Chondrocyte (in vitro differentiated cells): ENCODE data around the gene CDC25B. TPM values are rescaled to one million over a fixed set of nuclear protein-coding genes. Genes with fewer than 3 reads are reported as not detected.

Experiments used
- DNase-seq: peaks from one replicate; pipeline ENCODE4 v3.0.0; 2021; ENCODE audit warnings: mixed read lengths, low spot score
- H3K27ac Mint-ChIP-seq: one replicate; pipeline ENCODE4 v1.8.0; 2021; ENCODE audit warnings: mild to moderate bottlenecking, moderate library complexity, mixed read lengths; ENCODE audit not compliant: unreplicated experiment
- H3K27me3 Mint-ChIP-seq: 2 replicates; pipeline ENCODE4 v1.8.0; 2021; ENCODE audit warnings: low read depth, mixed read lengths
- H3K36me3 Mint-ChIP-seq: 2 replicates; pipeline ENCODE4 v1.8.0; 2021; ENCODE audit warnings: low read depth, mixed read lengths
- H3K4me1 Mint-ChIP-seq: 2 replicates; pipeline ENCODE4 v1.8.0; 2021; ENCODE audit warnings: low read depth, mild to moderate bottlenecking, mixed read lengths
- H3K4me3 Mint-ChIP-seq: one replicate; pipeline ENCODE4 v1.8.0; 2021; ENCODE audit warnings: mild to moderate bottlenecking, moderate library complexity, mixed read lengths; ENCODE audit not compliant: unreplicated experiment
- H3K9me3 Mint-ChIP-seq: 2 replicates; pipeline ENCODE4 v1.8.0; 2021; ENCODE audit warnings: low read depth, mixed read lengths
- total RNA-seq: library from RNA; stranded (reverse); gene quantifications from 3 replicates; pipeline ENCODE4 v1.2.1, GENCODE V29; 2021
- TF ChIP-seq, protein P1 (sequence below): fragments of 200-600 bp; sonication (generic); IDR thresholded peaks from 2 replicates; pipeline ENCODE4 v1.5.0; 2021; ENCODE audit warnings: antibody characterized with exemption, mild to moderate bottlenecking, moderate library complexity

The CDC25B gene
- total RNA-seq, 1 donor from 2014 or later, result 60.1 TPM

DNA sequence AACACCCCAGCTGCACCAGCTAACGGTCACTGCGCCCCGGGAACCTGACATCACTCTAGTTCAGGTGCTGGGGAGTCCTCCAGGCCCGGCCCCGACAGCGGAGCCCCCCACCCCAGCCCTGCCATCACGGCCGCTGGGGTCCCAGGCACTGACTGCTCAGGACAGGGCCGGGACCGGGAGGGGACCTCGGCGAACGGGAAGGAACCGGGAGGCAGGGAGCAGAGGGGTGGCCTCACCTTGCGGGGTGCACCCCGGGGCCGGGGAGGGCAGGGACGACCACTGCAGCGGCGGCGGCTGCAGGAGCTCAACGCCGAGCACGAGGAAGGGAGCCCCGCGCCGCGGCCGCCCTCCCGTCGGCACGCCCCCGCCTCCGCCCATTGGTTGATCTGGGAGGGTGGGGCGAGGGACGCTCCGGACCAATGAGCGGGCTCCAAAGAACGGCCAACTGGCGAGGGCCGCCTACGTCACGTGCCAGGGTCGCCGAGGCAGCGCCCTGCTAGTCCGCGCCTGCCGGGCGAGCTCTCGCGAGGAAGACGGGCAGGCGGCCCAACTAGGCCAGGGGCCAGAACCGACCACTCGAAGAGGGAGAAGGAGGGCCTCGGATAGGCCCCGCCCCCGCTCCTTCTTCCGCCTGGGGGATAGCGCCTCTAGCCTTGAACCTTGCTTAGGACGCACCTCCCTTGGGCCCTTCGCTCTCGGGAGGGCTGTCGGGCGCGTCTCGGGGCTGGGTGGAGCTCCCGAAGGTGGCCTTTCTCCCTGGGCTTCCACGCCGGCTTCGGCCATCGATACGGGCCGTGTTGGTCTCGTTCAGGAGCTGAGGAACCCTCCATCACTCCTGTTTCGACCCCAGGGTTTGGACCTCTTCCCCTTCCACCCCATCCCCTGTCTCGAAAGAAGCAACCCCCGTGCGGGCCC, 28.4 kb upstream of the CDC25B start, which contains the start of gene ADISSP:
TSS of gene ADISSP (minus strand) at position 327 of the 915 bp plus-strand sequence. CDS start 7,653 bp downstream, outside the sequence.
- TF ChIP-seq, protein P1, sequence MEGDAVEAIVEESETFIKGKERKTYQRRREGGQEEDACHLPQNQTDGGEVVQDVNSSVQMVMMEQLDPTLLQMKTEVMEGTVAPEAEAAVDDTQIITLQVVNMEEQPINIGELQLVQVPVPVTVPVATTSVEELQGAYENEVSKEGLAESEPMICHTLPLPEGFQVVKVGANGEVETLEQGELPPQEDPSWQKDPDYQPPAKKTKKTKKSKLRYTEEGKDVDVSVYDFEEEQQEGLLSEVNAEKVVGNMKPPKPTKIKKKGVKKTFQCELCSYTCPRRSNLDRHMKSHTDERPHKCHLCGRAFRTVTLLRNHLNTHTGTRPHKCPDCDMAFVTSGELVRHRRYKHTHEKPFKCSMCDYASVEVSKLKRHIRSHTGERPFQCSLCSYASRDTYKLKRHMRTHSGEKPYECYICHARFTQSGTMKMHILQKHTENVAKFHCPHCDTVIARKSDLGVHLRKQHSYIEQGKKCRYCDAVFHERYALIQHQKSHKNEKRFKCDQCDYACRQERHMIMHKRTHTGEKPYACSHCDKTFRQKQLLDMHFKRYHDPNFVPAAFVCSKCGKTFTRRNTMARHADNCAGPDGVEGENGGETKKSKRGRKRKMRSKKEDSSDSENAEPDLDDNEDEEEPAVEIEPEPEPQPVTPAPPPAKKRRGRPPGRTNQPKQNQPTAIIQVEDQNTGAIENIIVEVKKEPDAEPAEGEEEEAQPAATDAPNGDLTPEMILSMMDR, result no peak
- Mint-ChIP-seq H3K36me3 (no peaks in the 10 kb centered on the region), H3K27ac (peak within 1 kb of the TSS; percentile 97), H3K9me3 (no peaks in the 10 kb centered on the region), H3K27me3 (no peaks in the 10 kb centered on the region), H3K4me3 (peak within 1 kb of the TSS; percentile 84), H3K4me1 (peaks cover 19% of the 10 kb centered on the region)
- DNase-seq, result peak; percentile 100

DNA sequence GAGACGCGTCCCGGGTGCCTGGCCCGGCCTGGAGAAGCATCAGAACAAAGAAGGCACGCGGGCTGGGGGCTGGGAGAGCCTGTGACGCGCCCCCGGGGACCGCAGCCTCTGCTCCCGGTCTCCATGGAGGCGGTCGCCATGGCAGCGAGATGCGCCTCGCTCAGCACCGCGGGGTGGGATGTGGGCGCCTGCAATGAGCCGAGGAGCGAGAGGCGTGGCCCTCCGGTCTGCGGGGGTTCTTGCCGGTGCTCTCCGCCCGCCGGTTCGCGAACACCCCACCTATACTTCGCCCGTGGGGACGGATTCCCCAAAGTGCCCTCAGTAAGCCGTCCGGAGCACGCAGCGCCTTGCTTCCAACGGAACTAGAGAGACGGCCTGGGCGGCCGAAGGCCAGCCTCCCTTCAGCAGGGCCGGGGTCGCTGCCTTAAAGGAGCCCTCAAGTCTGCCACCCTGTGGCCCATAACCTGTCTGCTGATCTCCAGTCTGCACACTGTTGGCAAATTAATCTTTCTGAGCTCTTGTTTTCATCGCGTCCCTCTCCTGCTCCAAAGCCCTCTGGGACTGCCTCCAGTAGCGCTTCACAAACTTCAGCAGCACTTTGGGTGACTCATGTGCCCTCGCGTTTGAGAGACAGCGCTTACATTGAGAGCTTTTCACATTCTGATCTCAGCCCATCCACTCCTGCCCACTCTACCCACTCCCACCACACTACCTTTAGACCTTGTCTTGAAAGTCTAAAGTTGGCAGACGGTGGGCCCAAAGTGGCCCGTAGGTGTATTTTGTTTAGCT, 27.6 kb upstream of the CDC25B start:
- peak overlapping the region; percentile 84 for H3K4me3 Mint-ChIP-seq
- TF ChIP-seq, protein P1, result peak; percentile 78
- H3K27ac Mint-ChIP-seq, result peak overlapping the region; percentile 97
- no peaks in the 10 kb centered on the region for H3K9me3 Mint-ChIP-seq
- peaks cover 19% of the 10 kb centered on the region for H3K4me1 Mint-ChIP-seq
- H3K36me3 Mint-ChIP-seq, result no peaks in the 10 kb centered on the region
- H3K27me3 Mint-ChIP-seq, result no peaks in the 10 kb centered on the region
- no peak for DNase-seq

DNA sequence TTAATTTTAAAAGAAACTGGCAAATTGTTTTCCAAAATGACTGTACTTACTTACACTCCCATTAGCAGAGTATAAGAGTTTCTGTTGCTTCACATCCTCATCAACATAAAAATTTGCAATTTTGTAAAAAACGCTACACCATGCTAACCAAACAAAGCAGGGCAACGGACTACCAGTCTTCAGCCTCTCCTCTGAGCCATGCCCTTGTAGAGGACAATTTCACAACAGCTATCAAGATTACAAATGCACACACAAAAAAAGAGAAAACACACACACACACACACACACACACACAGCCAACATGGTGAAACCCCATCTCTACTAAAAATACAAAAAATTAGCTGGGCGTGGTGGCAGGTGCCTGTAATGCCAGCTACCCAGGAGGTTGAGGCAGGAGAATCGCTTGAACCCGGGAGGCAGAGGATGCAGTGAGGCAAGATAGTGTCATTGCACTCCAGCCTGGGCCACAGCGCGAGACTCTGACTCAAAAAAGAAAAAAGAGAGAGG, 24.5 kb upstream of the CDC25B start:
- Mint-ChIP-seq H3K4me3 (no peak overlapping the region), H3K4me1 (peaks cover 15% of the 10 kb centered on the region), H3K27me3 (no peaks in the 10 kb centered on the region), H3K27ac (no peak overlapping the region), H3K36me3 (no peaks in the 10 kb centered on the region), H3K9me3 (no peaks in the 10 kb centered on the region)
- TF ChIP-seq, protein P1, result no peak
- peak; percentile 28 for DNase-seq

DNA sequence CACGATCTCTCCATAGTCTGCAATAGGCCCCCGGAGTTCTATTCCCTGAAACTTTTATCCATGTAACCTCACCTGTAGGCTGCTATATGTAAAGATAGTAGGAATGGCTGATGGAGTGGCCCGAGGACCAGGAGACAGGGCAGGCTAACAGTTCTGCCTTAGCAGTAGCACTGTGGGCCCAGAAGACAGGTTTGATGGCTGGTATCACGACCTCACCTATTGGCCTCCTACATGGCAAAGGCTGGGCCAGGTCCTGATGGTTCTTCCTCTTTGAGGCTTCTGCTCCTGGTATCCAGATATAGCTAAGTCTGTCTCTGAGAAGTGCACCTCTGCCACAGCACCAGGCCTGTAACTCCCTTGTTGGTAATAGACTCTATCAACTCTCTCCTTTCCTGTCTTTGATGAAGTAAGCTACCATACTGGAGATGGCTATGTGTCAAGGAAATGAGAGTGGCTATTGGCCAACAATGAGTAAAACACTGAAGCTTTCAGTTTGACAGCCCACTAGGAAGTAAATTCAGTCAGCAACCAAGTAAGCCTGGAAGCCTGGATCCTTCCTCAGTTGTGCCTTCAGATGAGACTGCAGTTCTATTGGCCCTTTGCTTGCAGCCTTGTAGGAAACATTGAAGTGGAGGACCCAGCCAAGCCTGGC, 20.5 kb upstream of the CDC25B start:
- no peaks in the 10 kb centered on the region for H3K9me3 Mint-ChIP-seq

More for the DNA sequence above, 20.5 kb upstream of the CDC25B start:
- Mint-ChIP-seq H3K27ac (no peak overlapping the region), H3K27me3 (no peaks in the 10 kb centered on the region), H3K4me3 (no peak overlapping the region), H3K4me1 (peaks cover 12% of the 10 kb centered on the region), H3K36me3 (no peaks in the 10 kb centered on the region)
- DNase-seq, result no peak
- TF ChIP-seq, protein P1, result no peak
